H1 (cell line): ENCODE data around the gene ALG9.

Experiments
- POLR2A ChIP-seq, 2 experiments: IDR thresholded peaks; 1 replicate in 1 of 2; 2 replicates in 1 of 2; pipeline ENCODE4 v1.6.1; 2011; ENCODE audit warnings: low read depth in 2 of 2, low read length in 2 of 2, mild to moderate bottlenecking in 2 of 2; ENCODE audit errors: control extremely low read depth in 1 of 2
- TEAD4 ChIP-seq: IDR thresholded peaks from 2 replicates; pipeline ENCODE4 v1.6.1; 2012; ENCODE audit warnings: low read depth, low read length, inconsistent platforms, mixed read lengths
- TF ChIP-seq, protein P1 (sequence below): IDR thresholded peaks from 2 replicates; pipeline ENCODE4 v1.6.1; 2012; ENCODE audit warnings: low read length, inconsistent platforms

DNA sequence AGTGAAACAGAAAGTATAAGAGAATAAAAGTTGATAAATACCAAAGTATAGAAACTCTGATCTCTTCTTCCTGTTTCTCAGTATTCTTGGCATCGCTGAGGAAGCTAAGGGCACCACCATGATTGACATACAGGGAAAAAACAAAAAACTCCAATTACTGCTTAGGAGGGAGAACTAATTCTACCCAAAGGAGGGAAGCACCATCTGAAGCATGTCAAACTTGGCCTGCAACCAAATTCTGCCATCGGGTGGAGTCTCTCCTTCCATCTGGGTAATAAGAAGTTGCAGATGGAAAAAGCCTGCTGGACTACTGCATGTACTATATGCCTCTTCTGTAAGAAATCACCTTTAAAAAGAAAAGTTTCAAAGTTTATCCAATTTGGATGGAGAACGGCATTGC, 74.7 kb downstream of the ALG9 start:
- no peak for TF ChIP-seq POLR2A (IDR thresholded peaks at IDR 0.05; ENCODE audit: control extremely low read depth in 1 of 2, low read depth in 2 of 2, low read length in 2 of 2)
- TF ChIP-seq, protein P1, sequence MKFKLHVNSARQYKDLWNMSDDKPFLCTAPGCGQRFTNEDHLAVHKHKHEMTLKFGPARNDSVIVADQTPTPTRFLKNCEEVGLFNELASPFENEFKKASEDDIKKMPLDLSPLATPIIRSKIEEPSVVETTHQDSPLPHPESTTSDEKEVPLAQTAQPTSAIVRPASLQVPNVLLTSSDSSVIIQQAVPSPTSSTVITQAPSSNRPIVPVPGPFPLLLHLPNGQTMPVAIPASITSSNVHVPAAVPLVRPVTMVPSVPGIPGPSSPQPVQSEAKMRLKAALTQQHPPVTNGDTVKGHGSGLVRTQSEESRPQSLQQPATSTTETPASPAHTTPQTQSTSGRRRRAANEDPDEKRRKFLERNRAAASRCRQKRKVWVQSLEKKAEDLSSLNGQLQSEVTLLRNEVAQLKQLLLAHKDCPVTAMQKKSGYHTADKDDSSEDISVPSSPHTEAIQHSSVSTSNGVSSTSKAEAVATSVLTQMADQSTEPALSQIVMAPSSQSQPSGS = no peak
- TF ChIP-seq TEAD4 = no peak
